ENCODE results near the gene PPA1.
"Not testable (repeated sequence)": the region's sequence is repeated elsewhere in the genome, so short reads cannot be mapped to it uniquely, and the experiment has no call there.

Gene PPA1

GRCh38 chr10:70201105-70201504, 32.1 kb downstream of the PPA1 start:
- no peak for DNase-seq

DNA sequence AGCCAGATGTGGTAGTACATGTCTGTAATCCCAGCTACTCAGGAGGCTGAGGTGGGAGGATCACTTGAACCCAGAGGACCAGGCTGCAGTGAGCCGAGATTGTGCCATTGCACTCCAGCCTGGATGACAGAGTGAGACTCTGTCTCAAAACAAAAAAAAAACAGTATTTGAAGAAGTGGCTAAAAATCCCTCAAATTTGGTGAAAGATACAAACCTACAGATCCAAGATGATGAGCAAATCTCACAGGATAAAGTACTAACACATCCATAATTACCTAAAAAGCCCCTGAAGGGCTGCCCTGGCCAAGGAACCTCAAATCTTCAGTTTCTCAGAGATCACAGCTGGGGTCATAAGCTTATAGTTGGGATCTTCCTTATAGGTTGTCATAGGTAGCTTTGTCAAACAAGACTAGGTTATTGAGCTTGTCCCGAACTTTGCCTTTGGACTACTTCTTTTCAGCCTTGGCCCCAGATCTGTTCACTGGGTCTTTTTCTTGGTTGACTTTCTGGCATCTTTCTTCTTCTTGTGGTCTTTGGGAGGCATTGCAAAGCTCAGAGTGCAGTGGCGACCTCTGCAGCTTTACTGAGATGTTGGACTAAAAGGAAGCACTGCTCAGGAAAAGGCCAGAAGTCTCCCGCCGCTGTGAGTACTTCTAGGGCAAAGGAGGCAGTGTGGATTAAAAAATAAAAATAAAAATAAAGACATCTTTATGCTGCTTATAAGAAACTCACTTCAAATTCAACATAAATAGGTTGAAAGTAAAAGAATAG, 34.3 kb downstream of the PPA1 start:
- DNase-seq, result no peak

- DNase-seq, result no peak
Measured at GRCh38 chr10:70197235-70197945, 35.8 kb downstream of the PPA1 start.

DNA sequence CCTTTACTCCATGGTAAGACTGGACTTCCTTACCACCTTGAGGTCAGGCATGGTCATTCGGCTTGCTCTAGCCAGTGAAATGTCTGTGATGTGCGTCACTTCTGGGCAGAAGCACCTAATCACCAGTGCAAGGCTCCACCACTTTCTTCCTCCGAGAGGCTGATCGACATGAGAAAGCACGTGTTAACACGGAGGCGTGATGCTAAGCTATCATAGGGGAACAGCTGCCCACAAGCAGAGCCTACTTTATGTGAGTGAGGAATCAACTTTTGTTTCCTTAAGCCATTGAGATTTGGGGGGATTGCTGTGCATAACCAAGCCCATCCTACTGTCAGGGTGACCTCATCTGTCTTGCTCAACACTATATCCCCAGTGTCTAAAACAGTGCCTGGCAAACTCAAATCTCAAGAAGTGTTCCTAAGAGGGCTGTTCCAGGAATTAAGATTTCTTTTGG, 39.8 kb downstream of the PPA1 start:
- DNase-seq, result peak; percentile 48

DNA sequence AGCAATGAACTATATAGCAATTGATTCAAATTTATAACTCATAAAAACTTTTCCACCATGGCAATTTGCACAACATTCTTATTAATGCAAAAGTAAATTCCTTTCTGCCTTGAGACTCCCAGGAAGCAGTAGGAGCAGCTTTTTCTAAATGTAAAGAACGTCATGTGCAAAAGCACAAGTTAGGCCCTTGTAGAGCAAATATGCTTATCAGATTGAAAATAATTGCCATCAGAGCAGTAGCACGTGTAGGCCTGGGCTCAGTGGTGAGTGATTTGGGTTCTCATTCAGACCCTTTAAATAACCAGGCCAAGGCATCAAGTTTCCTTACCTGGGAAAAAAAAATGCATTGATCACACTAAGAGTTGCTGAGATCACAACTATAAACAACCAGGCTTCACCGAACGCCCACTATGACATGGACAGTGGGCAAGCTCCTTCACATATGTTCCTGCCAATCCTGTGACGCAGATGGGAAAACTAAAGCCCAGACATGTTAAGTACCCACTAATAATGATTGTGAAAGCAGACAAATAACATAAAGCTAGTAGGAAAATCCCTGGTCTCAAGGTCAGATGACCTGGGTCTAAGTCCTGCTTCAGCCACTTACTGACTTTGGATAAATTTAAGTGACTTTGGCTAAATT, 40.8 kb downstream of the PPA1 start:
- DNase-seq, result peak; percentile 61

DNA sequence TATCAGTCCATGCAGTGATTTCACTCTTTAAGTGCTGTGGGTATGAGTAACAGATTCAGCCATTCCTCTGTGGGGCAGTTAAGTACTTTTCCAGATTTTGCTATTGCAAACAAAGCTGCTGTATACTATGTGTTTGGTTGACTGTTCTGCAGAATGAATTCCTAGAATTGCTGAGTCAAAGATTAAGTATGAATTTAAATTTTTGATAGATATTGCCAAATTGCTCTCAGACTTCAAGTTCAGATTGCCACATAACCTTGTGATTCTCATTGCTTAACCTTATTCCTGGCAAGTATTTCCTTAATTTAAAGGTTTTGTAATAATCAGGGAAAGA, 41.3 kb downstream of the PPA1 start:
- peak; percentile 73 for DNase-seq

DNA sequence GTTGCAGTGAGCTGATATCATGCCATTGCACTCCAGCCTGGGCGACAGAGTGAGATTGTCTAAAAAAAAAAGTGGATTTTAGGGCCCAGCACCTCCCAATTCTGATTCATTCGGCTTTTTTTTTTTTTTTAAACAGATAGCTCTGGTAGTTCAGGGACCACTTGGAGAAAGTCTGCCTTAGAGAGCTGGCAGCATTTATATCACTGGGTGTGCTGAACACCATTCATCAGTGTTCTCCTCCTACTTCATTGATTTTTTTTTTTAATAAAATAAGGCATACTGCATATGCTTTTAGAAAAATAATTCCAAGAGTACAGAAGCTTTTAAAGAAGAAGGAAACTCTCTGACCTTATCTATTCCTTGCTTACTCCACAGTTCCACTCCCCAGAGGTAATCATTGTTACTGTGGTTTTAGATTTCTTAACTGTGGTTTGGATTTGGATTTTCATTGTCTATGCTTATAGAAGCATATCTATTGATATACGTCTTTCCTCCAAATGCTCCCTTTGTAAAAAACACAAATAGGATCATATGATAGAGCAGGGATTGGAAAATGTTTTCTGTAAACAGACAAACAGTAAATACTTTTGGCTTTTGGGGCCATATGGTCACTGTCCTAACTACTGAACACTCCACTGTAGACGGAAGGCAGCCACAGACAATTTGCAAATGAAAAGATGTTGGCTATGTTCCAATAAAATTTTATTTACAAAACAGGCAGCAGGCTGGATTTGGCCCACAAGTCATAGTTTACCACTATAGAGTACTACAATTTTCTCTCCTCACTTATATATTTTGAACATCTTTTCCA, 41.9 kb downstream of the PPA1 start:
- DNase-seq, result no peak

DNA sequence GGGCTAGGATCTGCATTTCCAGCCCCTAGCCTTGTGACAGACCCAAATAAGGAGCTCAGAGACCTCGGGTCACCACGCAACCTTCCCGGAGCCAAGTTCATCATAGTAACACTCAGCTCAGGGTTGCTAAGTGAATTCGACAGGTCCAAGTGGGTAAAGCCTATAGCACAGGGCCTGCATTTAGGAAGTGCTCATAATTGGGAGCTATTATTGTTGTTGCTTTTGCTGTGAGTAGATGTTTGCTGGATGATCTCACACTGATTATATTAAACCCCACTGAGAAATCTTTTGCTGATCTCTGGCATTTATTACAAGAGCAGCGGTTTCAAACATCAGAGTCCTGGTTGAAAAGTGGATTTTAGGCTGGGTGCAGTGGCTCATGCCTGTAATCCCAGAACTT, 42.6 kb downstream of the PPA1 start:
- no peak for DNase-seq

GRCh38 chr10:70190102-70190501, 43.1 kb downstream of the PPA1 start:
- DNase-seq, result no peak

GRCh38 chr10:70188768-70189167, 44.5 kb downstream of the PPA1 start:
- DNase-seq, result peak; percentile 23

- DNase-seq, result no peak
Measured at GRCh38 chr10:70186571-70186970, 46.7 kb downstream of the PPA1 start.

DNA sequence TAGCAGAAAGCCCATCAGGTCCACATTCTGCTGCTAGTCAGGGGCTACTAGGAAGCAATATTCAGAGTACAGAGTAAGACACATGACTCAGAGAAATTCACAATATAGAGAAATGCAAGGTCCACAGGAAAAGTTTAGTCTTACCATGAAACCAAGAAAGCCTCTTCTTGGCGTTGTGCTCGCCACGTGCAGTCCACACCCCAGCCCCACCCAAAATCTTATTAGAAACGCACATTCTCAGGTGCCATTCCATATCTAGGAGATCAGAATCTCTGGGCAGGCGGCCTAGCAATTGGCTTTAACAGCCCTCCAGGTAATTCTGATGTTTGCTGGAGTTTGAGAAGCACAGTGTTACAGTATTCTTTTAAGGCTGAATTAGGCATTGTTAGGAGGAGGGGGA, 47.1 kb downstream of the PPA1 start:
- DNase-seq, result no peak

DNA sequence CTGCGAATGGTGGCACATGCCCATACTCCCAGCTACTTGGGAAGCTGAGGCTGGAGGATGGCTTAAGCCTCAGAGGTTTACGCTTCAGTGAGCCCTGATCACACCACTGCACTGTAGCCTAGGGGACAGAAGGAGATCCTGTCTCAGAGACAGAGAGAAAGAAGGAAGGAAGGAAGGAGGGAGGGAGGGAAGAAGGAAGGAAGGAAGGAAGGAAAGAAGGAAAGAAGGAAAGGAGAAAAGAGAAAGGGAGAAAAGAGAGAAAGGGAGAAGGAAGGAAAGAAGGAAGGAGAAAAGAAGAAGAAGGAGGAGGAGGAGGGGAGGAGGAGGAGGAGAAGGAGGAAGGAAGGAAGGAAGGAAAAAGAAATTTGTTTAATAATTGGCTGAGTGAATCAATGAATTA, 49.9 kb downstream of the PPA1 start:
- DNase-seq, result no peak

GRCh38 chr10:70179209-70179608, 54.0 kb downstream of the PPA1 start:
- DNase-seq, result not testable (repeated sequence)

- no peak for DNase-seq
Measured at GRCh38 chr10:70178139-70178725, 55.0 kb downstream of the PPA1 start.

DNA sequence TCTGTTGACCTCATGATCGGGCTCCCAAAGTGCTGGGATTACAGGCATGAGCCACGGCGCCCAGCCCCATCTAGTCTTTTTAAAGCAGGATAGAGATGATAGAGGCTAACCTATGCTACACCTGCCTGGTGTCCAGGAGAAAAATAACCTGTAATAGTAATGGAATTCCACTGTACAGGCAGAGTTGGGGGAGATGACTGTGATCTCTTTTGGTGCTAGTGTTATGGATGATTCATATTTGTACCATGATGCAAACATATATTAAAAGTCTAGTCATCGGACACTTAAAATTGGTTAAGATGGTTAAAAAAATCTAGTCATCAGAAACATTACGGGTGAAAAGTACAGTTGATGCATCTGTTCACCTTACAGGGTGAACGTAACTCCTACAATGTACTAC, 56.8 kb downstream of the PPA1 start:
- no peak for DNase-seq

DNA sequence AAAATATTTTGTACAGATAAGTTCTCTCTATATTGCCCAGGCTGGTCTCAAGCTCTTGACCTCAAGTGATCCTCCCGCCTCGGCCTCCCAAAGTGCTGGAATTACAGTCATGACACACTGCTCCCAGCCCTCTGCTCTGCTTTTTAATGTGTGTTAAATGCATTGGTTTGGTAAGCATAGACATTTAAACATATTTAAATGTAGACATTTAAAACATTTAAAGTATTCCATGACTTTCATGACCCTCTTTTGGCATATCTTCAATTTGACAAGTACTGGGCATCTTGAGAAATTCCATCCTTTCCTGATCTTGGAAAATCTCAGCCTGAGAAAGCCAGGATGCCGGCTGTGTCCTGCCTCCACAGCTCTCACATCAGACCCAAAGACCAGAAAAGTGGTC, 57.7 kb downstream of the PPA1 start:
- no peak for DNase-seq

DNA sequence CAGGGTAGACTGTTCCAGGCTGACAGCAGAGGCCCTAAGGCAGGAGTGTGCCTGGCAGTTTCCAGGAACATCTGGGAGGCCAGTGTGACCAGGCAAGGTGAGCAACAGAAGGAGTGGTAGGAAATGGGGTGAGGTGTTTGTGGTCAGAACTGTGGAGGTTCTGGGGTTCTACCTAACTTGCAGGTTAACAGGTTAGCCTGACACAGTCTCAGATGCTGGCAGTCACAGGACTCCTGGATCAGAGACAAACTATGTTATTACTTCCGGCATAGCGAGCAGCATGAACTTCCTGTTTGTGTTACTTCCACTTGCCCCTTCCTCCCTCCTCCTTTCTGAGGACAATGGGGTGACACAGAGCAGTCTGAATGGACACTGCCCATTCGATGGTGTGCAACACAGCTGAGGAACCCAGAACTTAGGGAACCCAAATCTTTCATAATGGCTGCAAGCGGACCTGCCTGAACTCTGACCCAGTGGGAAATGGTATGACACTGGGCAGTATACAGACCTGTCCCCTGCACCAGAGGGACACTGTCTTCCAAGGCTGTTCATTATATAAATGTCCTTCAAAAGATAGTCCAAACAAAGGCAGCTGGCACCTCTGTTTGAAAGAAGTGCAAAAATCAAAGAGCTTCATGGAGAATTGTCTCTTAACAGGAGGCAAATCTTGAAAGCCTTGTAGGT, 59.0 kb downstream of the PPA1 start:
- peak; percentile 62 for DNase-seq

GRCh38 chr10:70169649-70170364, 63.4 kb downstream of the PPA1 start:
- DNase-seq, result peak; percentile 56

DNA sequence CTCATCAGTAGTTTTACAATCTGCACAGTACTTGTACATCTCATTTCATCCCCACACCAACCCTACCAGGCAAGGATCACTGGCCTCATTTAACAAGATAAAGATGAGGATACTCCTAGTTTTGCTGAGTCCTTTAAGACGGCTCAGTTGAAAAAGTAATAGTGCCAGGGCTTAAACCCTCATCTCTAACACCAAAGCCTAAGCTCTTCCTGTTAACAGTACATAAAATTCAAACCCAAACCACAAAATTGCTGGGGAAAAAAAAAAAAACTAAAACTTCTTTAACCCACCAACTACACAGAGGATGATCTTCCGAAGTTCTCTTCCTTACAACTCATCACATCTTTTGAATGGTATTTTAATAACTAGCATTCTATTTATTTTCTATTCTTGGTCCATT, 64.2 kb downstream of the PPA1 start:
- DNase-seq, result no peak

- no peak for DNase-seq
Measured at GRCh38 chr10:70167246-70167645, 66.0 kb downstream of the PPA1 start.

DNA sequence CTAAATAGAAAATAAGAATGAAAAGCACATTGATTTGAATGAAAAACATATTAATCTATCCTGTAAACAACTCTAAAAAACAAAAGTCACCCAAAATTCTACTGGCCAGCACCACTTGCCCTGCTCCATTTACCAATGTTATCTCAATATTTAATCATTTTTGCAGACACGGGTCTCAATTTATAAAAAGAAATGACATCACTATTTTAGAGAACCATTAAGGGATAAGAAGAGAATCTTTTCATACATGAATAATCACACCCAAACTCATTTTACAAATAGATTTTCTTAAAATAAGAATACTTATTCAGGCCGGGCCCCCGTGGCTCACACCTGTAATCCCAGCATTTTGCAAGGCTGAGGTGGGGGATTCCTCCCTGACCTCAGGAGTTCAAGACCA, 66.8 kb downstream of the PPA1 start:
- no peak for DNase-seq

Measured in suppressor macrophage treated with lipopolysaccharide for 4 hours (primary cell).